BLaER1 treated with 17β-estradiol and CSF1 and Interleukin-3, amounts not matched to agents 10 nM and 100 nM (cell line): ENCODE data around the gene CBL.
"Not testable (repeated sequence)": the region's sequence is repeated elsewhere in the genome, so short reads cannot be mapped to it uniquely, and the experiment has no call there.

ENCODE experiments used
- H3K27ac ChIP-seq, 11 experiments: shearing (Covaris generic); formaldehyde crosslinking; 2 replicates each; pipeline ENCODE4 v1.8.1; 2022
- H3K27me3 ChIP-seq, 11 experiments: shearing (Covaris generic); formaldehyde crosslinking; 2 replicates each; pipeline ENCODE4 v1.8.1; 2022
- H3K36me3 ChIP-seq, 11 experiments: shearing (Covaris generic); formaldehyde crosslinking; 2 replicates each; pipeline ENCODE4 v1.8.1; 2022
- H3K4me1 ChIP-seq, 10 experiments: shearing (Covaris generic); formaldehyde crosslinking; 2 replicates each; pipeline ENCODE4 v1.8.1; 2022
- H3K4me2 ChIP-seq, 11 experiments: shearing (Covaris generic); formaldehyde crosslinking; 2 replicates each; pipeline ENCODE4 v1.8.1; 2022
- H3K4me3 ChIP-seq, 10 experiments: shearing (Covaris generic); formaldehyde crosslinking; 2 replicates each; pipeline ENCODE4 v1.8.1; 2022
- H3K9ac ChIP-seq, 11 experiments: shearing (Covaris generic); formaldehyde crosslinking; 2 replicates each; pipeline ENCODE4 v1.8.1; 2022
- H3K9me3 ChIP-seq, 11 experiments: shearing (Covaris generic); formaldehyde crosslinking; replicated peaks in 1 of 11; 2 replicates each; pipeline ENCODE4 v1.8.1; 2022
- H4K20me1 ChIP-seq, 11 experiments: shearing (Covaris generic); formaldehyde crosslinking; 2 replicates each; pipeline ENCODE4 v1.8.1; 2022
- Cebpa-rat ChIP-seq, 11 experiments: shearing (Covaris generic); IDR thresholded peaks; 2 replicates each; pipeline ENCODE4 v1.8.1; 2022

Gene CBL

GRCh38 chr11:119222308-119222707, 16.2 kb downstream of the CBL start:
- Histone ChIP-seq H3K9me3 (no peaks in the 10 kb centered on the region), H3K4me1 (peaks cover 0 to 41% (median 0%) of the 10 kb centered on the region in 10 experiments; a peak in 7 of 20 replicates), H3K27me3 (no peaks in the 10 kb centered on the region), H3K36me3 (peaks cover 0 to 48% (median 15%) of the 10 kb centered on the region in 11 experiments; a peak in 14 of 22 replicates), H3K4me2 (peak overlapping the region in 2 of 11 experiments; percentile 51 to 76; a peak in 4 of 22 replicates), H4K20me1 (peaks cover 48 to 100% (median 98%) of the 10 kb centered on the region in 11 experiments), H3K4me3 (no peak overlapping the region), H3K9ac (no peak overlapping the region), H3K27ac (no peak overlapping the region)
- no peak for TF ChIP-seq Cebpa-rat (IDR thresholded peaks at IDR 0.05)

- H3K4me2 ChIP-seq = peak overlapping the region in 2 of 11 experiments; percentile 51 to 76; a peak in 4 of 22 replicates
- H3K27ac ChIP-seq = no peak overlapping the region
- TF ChIP-seq Cebpa-rat (IDR thresholded peaks at IDR 0.05) = no peak
- no peaks in the 10 kb centered on the region for H3K27me3 ChIP-seq
- H4K20me1 ChIP-seq = peaks cover 46 to 100% (median 98%) of the 10 kb centered on the region in 11 experiments
- peaks cover 0 to 51% (median 15%) of the 10 kb centered on the region in 11 experiments; a peak in 14 of 22 replicates for H3K36me3 ChIP-seq
- H3K4me1 ChIP-seq = peaks cover 0 to 37% (median 0%) of the 10 kb centered on the region in 10 experiments; a peak in 7 of 20 replicates
- H3K9me3 ChIP-seq = no peaks in the 10 kb centered on the region
- peak overlapping the region in 1 of 11 experiments; percentile 61; a peak in 1 of 22 replicates for H3K9ac ChIP-seq
- H3K4me3 ChIP-seq = no peak overlapping the region
These were observed 16.8 kb downstream of the CBL start for GRCh38 chr11:119222891-119223290.

- Histone ChIP-seq H3K36me3 (peaks cover 0 to 52% (median 22%) of the 10 kb centered on the region in 11 experiments; a peak in 18 of 22 replicates), H3K9me3 (no peaks in the 10 kb centered on the region), H3K27ac (no peak overlapping the region), H3K4me2 (no peak overlapping the region), H4K20me1 (peaks cover 38 to 100% (median 98%) of the 10 kb centered on the region in 11 experiments), H3K9ac (no peak overlapping the region), H3K27me3 (no peaks in the 10 kb centered on the region), H3K4me1 (peaks cover 0 to 41% (median 5%) of the 10 kb centered on the region in 10 experiments; a peak in 10 of 20 replicates), H3K4me3 (no peak overlapping the region)
- TF ChIP-seq Cebpa-rat (IDR thresholded peaks at IDR 0.05) = no peak
These were observed 17.7 kb downstream of the CBL start for GRCh38 chr11:119223856-119224255.

GRCh38 chr11:119228535-119229287, 22.6 kb downstream of the CBL start:
- H3K27ac ChIP-seq, H3K9me3 ChIP-seq, H3K4me3 ChIP-seq, H3K9ac ChIP-seq, H3K27me3 ChIP-seq: not testable (repeated sequence)
- Histone ChIP-seq H3K4me1 (peaks cover 0 to 23% (median 4%) of the 10 kb centered on the region in 10 experiments; a peak in 7 of 20 replicates), H3K4me2 (peak overlapping the region in 2 of 11 experiments; percentile 7 to 11; a peak in 2 of 22 replicates), H4K20me1 (peaks cover 12 to 100% (median 87%) of the 10 kb centered on the region in 11 experiments; a peak in 21 of 22 replicates), H3K36me3 (peaks cover 17 to 75% (median 48%) of the 10 kb centered on the region in 11 experiments)

GRCh38 chr11:119229288-119229672, 23.1 kb downstream of the CBL start:
- H3K27me3 ChIP-seq = no peaks in the 10 kb centered on the region
- no peak overlapping the region for H3K4me3 ChIP-seq
- H3K4me1 ChIP-seq = peaks cover 0 to 18% (median 4%) of the 10 kb centered on the region in 10 experiments; a peak in 7 of 20 replicates
- H4K20me1 ChIP-seq = peaks cover 9 to 100% (median 81%) of the 10 kb centered on the region in 11 experiments; a peak in 21 of 22 replicates
- no peak overlapping the region for H3K9ac ChIP-seq
- H3K4me2 ChIP-seq = no peak overlapping the region; a peak in 1 of 22 replicates
- no peaks in the 10 kb centered on the region for H3K9me3 ChIP-seq
- H3K36me3 ChIP-seq = peaks cover 23 to 78% (median 54%) of the 10 kb centered on the region in 11 experiments
- H3K27ac ChIP-seq = no peak overlapping the region
- TF ChIP-seq Cebpa-rat (IDR thresholded peaks at IDR 0.05) = no peak

GRCh38 chr11:119229741-119230140, 23.6 kb downstream of the CBL start:
- H3K4me3 ChIP-seq = no peak overlapping the region
- H3K9me3 ChIP-seq = no peaks in the 10 kb centered on the region
- H3K4me2 ChIP-seq = no peak overlapping the region
- no peak for TF ChIP-seq Cebpa-rat (IDR thresholded peaks at IDR 0.05)
- H3K9ac ChIP-seq = no peak overlapping the region
- peaks cover 9 to 100% (median 77%) of the 10 kb centered on the region in 11 experiments; a peak in 21 of 22 replicates for H4K20me1 ChIP-seq
- H3K4me1 ChIP-seq = peaks cover 0 to 18% (median 4%) of the 10 kb centered on the region in 10 experiments; a peak in 7 of 20 replicates
- peaks cover 27 to 78% (median 56%) of the 10 kb centered on the region in 11 experiments for H3K36me3 ChIP-seq
- H3K27ac ChIP-seq = no peak overlapping the region
- no peaks in the 10 kb centered on the region for H3K27me3 ChIP-seq

GRCh38 chr11:119236490-119236889, 30.4 kb downstream of the CBL start:
- Histone ChIP-seq H3K27ac (no peak overlapping the region), H3K36me3 (peaks cover 66 to 98% (median 83%) of the 10 kb centered on the region in 11 experiments), H3K27me3 (no peaks in the 10 kb centered on the region), H3K4me3 (no peak overlapping the region), H3K9me3 (no peaks in the 10 kb centered on the region), H3K4me1 (peaks cover 0 to 48% (median 12%) of the 10 kb centered on the region in 10 experiments; a peak in 12 of 20 replicates), H3K9ac (no peak overlapping the region), H4K20me1 (peaks cover 4 to 100% (median 38%) of the 10 kb centered on the region in 11 experiments; a peak in 18 of 22 replicates), H3K4me2 (peak overlapping the region in 4 of 11 experiments; percentile 43 to 77 (median 66); a peak in 6 of 22 replicates)
- TF ChIP-seq Cebpa-rat (IDR thresholded peaks at IDR 0.05) = no peak

GRCh38 chr11:119236891-119237290, 30.8 kb downstream of the CBL start:
- no peak overlapping the region for H3K4me3 ChIP-seq
- peaks cover 4 to 100% (median 38%) of the 10 kb centered on the region in 11 experiments; a peak in 19 of 22 replicates for H4K20me1 ChIP-seq
- H3K9ac ChIP-seq = no peak overlapping the region
- peaks cover 62 to 98% (median 81%) of the 10 kb centered on the region in 11 experiments for H3K36me3 ChIP-seq
- H3K27me3 ChIP-seq = no peaks in the 10 kb centered on the region
- peaks cover 0 to 48% (median 12%) of the 10 kb centered on the region in 10 experiments; a peak in 12 of 20 replicates for H3K4me1 ChIP-seq
- no peak for TF ChIP-seq Cebpa-rat (IDR thresholded peaks at IDR 0.05)
- H3K4me2 ChIP-seq = peak overlapping the region in 6 of 11 experiments; percentile 4 to 77 (median 54); a peak in 8 of 22 replicates
- no peaks in the 10 kb centered on the region for H3K9me3 ChIP-seq
- no peak overlapping the region for H3K27ac ChIP-seq

- no peak for TF ChIP-seq Cebpa-rat (IDR thresholded peaks at IDR 0.05)
- Histone ChIP-seq H3K9me3 (no peaks in the 10 kb centered on the region), H3K4me2 (peak overlapping the region in 7 of 11 experiments; percentile 2 to 77 (median 43); a peak in 11 of 22 replicates), H3K27me3 (no peaks in the 10 kb centered on the region), H4K20me1 (peaks cover 4 to 100% (median 36%) of the 10 kb centered on the region in 11 experiments; a peak in 19 of 22 replicates), H3K4me1 (peaks cover 0 to 48% (median 12%) of the 10 kb centered on the region in 10 experiments; a peak in 12 of 20 replicates), H3K36me3 (peaks cover 56 to 98% (median 80%) of the 10 kb centered on the region in 11 experiments), H3K4me3 (no peak overlapping the region), H3K9ac (no peak overlapping the region), H3K27ac (no peak overlapping the region; a peak in 1 of 22 replicates)
These were observed 31.4 kb downstream of the CBL start for GRCh38 chr11:119237515-119237914.
